ACHN (cell line): ENCODE data around the gene CUBN.

ENCODE experiments used
- DNase-seq: peaks from one replicate; pipeline ENCODE4 v3.0.0-alpha.2; 2015
- in situ Hi-C: cut with HindIII; loops from 2 replicates; pipeline ENCODE4 v1.10.0; 2017; ENCODE audit warnings: low sequenced_read_pairs, low pct_ligation_motif_present, low pct_unique_long_range_greater_than_20kb

CUBN gene

DNA sequence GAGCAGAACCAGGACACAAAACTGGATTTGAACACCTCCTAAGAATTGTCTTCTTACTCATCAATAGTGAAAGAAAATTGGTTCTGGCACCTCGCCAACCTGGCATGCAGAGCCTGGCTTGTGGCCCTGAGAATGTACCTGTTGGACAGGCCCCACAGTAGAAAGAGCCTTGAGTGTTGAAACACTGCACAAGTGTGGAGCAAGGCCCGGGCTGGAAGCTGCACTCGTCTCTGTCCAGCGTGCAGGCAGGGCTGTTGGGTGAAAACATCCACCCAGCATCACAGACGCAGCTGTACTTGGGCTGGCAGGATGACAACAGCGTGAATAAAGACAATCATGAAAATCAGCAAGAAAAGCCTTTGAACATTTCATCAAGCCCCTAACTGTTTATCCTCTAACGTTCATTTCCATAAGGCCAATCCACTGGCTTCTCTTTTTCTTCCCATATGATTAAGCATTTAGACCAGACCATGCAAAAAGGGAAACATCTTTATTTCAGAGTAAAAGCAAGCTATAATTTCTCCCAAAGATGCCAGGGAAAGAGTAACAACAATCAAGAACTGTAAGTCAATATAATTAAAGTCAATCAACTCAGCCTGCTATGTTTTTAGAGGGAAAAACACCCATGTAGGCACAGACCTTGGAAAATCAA lies 15.6 kb downstream of the CUBN start:
- in situ Hi-C loops = no loop called here
- DNase-seq = no peak

DNA sequence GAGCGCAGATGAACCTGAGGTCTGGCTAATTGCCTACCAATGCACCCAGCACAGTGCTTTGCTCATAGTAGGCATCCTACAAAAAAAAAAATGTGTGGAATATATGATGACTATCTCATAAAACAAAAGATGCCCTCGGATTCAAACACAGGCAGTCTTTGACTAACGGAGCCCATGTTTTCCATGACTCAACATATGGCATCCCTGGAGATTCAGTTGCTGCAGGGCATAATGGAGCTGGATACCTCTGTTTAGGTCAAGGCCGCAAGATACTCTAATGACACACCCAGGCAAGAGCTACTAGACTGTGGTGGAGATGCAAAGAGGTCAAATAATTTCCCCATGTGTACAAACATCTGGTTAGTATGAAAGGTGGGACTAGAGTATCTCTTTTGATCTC lies 16.3 kb downstream of the CUBN start:
- DNase-seq = no peak
- in situ Hi-C loops = no loop called here

DNA sequence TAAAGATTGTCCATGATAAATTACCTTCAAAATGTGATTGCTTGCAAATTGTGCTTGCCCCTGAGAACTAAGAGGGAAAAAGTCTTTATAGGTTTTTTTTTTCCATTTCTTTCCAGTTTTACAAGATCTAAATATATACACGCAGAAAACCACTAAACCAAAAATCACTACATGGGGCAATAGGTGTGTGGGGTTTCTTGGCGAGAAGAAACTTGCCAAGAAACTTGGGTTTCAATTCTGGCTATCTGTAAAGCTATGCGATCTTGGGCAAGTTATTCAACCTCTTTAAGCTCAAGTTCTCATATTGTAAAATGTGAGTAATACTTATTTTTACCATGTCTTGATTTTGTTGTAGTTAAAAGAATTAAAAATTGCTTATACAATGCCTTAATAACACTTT lies 17.0 kb downstream of the CUBN start:
- in situ Hi-C loops = no loop called here
- no peak for DNase-seq

DNA sequence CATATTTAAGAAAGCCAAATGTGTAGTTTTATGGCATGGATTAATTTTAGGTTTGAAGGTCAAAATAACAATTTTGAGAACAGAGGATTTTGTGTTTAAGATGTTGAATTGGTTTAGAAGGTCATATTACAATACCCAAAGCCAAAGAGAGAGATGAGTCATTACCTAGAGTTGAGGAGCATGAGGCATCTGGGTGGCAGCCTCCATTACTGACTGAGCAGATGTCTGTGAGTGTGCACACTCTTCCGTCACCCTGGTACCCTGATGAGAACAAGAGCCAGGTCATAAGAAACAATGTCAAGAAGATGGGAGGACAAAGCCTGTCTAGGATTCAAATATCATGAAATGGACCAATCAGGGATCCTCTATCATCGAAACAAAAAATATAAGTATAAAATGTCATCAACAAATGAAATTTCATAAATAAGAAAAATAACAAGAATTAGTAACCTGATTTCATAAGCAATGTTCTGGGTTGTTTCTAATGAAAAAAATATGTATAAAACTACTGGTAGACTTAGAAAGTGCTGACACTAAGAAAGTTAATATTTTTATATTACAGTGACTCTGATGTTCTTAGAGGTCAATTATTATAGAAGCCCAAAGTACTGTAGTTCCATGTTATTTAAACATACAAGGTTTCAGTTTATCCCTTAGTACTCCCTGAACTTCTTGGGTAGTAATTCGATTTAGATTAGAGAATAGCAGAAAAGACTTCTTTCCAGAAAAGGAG lies 20.0 kb downstream of the CUBN start:
- peak; percentile 30 for DNase-seq
- in situ Hi-C loops = no loop called here

DNA sequence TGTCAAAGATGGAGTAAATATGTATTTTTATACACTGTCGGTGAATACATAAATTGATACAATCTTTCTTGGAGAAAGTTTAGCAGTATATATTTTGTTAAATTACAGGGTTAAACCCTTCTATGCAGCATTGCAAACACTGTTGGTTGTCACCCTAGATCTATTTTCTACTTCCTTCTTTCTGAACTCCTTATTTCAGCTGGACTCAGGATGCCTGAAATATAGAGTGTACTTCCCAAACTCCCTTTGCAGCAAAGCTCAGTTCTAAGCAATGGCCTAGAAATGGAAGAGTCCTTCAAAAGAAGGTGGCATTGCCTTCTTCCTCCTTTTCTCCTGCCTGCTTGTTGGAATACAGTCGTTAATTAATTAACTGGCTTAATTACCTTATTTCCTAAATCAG lies 20.6 kb downstream of the CUBN start:
- in situ Hi-C loops = no loop called here
- no peak for DNase-seq

DNA sequence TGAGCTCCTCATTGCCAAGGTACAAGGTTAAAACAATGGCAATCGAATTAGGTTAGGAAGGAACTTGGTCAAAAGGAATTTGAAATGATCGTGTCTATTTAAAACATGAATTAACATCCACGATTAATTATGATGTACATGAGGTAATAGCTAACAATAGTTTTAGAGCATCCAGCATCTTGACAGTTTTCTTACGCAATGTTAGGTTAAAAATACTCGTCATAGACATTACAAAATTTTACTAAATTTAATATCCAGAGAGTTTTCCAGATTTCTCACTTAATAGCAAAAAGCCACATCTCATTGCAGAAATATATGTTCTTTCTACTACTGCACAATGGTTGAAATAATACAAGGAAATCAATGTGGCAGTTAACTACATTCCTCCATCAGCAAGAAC lies 22.6 kb downstream of the CUBN start:
- no peak for DNase-seq
- in situ Hi-C loops = no loop called here

DNA sequence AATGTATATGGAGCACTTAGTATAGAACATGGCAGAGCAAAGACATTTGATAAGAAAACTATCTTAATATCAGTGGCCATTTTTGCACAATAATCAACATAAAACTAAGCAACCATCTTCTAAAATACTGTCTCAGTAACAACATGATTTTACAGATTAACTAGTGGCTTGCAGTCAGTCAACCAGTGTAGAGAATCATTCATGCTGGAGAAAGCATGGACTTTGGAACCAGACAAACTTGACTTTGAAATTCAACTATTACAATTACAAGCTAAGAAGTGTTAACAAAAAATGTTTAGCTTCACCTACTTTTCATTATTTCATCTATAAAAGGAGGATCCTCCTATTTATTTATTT lies 27.7 kb downstream of the CUBN start:
- in situ Hi-C loops = no loop called here
- peak; percentile 64 for DNase-seq

DNA sequence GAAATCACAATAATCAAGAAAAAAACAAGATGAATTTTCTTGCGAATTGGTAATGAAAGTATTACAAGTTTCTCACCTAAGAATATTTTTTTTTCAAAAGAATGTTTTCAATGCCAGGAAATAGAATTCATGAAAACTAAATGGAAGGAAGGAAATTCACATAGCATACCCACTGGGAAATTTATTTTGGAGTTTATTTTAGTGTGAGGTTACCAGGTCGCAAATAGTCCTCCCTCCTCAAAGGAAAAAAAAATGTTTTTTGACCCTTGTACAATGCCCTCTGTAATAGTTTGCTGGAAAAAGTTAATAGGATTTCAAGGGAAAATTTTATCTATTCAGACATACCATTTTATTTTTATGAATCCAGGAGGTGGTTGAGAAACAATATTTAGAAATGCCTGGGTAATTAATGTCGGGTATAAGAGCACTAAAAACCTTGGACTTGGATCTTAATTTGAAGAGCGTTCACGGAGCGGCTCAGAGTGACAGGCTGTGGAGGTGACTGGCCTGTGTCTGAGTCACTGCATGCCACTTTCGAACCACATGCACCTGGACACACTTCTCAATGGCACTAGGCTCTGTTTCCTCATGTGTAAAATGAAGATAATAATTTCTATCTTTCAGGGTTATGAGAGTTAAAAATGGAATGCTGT lies 28.2 kb downstream of the CUBN start:
- in situ Hi-C loops = no loop called here
- peak; percentile 57 for DNase-seq

DNA sequence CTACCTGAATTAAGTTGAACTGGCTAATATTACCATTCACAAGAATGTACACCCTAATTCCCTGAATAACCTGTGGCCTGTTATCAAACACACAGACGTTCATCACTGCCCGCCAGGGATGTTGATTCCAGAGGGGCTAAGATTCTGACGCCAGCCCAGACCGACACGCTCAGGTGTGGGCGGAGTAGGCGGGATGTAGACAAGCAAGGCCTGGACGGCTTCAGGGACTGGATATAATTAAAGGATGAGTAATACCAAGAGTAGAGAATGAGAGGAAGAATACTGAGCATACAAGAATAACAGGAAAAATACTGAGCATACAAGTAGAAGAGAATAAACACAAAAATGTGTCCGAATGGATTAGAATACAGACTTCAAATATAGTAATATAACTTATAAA lies 29.0 kb downstream of the CUBN start:
- in situ Hi-C loops = no loop called here
- DNase-seq = no peak

DNA sequence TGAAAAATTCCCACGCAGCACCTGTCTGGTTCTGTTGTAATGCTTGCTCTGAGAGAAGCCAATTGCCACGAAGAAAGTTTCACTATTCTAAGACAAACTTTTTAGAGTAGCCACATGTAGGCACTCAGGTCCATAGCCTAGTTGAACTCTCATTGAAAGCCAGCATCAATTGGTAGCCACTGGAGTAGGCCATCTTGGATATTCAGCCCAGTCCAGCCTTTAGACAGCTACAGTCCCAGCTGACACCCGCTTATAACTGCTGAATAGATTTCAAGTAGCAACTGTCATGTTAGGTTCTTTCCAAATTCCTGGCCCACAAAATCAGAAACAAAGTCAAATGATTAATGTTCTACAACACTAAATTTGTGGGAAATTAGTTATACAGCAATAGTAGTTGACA lies 31.6 kb downstream of the CUBN start:
- no peak for DNase-seq
- in situ Hi-C loops = no loop called here

DNA sequence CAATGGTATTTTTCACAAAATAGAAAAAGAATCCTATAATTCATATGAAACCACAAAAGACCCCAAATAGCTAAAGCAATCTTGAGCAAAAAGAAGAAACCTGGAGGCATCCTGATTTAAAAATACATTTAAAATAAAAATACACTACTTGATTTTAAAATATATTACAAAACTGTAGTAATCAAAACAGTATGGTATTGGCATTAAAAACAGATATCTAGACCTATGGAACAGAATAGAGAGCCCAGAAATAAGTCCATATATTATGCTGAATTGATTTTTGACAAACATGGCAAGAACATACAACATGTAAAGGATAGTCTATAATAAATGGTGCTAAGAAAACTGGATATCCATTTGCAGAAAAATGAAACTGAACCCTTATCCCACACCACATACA lies 34.8 kb downstream of the CUBN start:
- DNase-seq = no peak
- in situ Hi-C loops = no loop called here

DNA sequence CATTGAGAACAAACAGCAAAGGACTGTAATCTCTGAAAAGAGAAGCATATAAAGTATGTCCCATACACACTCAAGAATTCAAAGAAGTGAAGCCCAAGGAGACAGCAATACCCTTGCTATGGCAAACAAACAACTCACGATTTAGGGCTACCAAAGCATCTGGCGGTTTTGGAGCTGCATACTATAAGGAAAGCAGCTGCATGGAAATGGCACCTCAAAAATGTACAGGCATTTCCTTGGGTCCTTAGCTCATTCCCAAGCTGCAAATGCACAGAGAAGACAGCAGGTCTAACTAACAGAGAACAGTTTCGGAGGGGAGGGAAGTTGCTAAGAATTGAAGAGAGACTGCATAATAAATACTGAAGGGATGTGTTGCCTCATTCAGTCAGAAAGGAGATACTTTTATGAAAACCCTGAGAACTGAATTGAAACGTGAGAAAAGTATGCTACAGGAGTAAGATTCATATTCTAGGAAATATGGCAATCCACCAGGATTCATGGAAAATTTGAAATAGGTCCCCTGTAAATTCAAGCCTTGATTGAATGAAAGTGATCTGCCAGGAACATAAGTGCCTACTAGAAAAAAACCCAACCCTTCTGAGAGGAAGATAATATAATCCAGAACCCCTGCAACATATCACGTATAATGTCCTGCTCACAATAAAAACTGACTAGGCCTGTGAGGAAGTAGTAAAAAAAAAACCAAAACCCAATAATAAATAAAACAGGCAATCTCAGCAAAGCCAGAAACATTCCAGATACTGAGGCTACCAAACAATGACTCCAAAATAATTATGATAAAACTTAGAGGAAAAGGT lies 36.4 kb downstream of the CUBN start:
- in situ Hi-C loops = no loop called here
- DNase-seq = no peak

DNA sequence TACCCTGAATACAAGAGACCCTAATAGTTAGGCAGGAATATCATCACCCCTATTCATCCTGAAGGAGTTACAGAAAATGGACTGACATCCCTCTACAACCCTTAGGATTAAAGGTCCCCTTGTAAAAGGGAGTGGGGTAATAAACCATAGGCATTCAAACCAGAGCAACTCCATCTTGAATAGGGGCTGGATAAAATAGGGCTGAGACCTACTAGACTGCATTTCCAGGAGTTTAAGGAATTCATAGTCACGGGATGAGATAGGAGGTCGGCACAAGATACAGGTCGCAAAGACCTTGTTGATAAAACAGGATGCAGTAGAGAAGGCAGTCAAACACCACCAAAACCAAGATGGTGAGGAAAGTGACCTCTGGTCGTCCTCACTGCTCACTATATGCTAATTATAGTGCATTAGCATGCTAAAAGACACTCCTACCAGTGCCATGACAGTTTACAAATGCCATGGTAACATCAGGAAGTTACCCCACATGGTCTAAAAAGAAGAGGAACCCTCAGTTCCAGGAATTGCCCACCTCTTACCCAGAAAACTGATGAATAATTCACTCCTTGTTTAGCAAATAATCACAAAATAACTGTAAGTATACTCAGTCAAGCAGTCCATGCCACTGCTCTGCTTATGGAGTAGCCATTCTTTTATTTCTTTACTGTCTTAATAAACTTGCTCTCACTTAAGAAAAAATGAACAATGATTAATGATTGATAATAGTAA lies 37.2 kb downstream of the CUBN start:
- DNase-seq = no peak
- in situ Hi-C loops = no loop called here

DNA sequence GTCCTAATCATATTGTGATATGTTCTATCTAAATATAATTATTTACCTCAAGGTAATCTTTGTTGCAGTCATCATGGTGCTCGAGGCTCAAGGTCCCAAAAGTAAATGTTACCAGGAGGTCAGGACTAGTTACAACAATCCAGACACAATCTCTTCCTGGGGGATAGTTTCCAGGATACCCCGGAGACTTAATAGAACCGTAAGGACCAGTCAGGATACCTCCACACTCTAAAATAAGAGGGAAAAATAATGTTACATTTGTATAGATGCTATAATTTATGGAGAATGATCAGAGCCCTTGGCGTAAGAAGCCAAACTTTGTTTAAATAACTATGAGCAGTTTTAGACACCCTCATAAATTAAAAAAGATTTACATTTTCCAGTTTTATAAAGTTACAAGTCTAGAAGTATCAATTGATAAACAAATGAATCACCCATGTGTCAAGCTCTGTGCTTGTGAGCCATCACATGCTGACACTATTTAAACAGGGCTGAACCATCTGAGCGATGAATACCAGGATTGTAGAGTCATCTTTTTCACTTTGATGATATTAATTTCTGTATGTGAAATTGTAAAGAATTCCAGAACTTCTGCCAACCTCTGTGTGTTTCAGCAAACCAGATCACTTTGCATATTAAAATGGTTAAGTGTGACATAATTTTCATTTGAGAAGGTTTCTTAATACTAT lies 41.3 kb downstream of the CUBN start:
- no peak for DNase-seq
- in situ Hi-C loops = no loop called here

DNA sequence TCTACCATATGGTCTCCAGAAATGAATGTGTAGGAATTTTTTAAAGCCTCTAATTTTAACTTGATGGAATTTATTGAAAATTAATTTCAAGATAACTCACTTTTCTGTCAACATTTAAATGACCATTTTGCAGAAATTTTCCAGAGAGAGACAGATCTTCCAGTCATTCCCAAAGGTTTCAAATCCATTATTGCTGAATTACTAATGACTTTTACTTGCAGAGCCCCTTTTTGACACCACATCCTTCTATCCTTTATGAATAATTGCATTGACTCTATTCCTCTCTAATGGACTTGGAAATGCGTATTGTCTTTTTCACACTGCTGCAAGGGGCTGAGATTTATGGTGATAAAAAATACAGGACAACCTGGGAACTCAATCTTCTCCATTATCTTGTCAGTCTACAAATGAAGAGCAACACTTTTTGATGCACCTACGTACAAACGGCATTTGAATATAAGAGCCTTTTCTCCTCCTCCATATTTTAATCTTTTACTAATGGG lies 42.7 kb downstream of the CUBN start:
- in situ Hi-C loops = no loop called here
- DNase-seq = no peak

DNA sequence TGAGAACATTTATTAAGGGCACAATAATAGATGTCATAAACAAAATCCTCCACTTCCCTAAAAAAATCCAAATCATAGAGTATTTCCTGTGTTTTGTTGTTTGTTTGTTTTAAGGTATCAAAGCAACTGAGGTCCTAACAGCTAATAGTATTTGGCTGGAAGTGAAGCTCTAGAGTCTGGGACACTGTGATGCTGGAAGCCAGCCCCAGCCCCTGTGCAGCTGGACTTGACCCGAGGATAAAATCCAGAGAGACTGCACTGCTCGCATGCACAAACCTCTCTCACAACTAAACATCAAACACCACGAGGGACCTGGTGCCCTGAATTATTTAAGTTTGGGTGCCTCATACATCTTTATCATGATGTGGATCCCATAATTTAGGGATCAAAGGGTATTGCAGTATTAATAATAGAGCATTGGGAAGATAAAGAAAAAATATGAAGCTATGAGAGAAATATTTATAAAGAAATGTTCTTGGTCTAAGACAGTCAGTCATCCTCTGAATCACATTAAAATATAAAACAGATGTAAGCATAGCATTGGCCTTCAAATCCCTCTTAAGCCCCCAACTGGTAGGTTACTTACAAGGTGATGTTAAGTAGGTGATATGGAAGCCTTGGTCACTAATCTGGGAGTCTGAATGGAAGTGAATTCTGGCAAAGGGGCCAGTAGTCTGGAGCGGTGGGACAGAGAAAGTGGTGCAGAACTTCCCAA lies 44.4 kb downstream of the CUBN start:
- in situ Hi-C loops = no loop called here
- DNase-seq = no peak

DNA sequence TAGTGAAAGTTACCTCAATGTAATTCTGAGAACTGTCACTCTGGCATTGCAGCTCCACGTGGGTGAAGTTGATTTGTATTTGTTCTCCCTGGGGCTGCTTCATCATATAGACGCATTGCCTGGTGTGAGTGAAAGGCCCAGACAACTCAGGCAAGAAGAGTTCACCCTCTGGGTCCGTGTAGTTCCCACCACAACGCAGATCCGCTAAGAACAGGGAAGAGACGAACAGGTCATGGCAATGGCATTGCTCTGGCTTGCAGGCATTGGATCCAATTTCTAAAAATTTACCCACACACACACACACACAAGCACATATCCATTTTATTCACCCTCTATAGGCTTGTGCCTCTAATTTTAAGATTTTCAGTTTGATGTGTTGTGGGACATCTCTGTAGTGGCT lies 45.4 kb downstream of the CUBN start:
- no peak for DNase-seq
- in situ Hi-C loops = no loop called here
